CD4-positive, alpha-beta T cell treated with Interleukin-12 subunit alpha and Interleukin-12 subunit beta, for 1 hour (primary cell): Measurements from ENCODE around the gene KRT82.

Experiments used
- DNase-seq: peaks from one replicate; pipeline ENCODE4 v3.0.0-alpha.2; 2020

The KRT82 gene

GRCh38 chr12:52404951-52405350, 1.2 kb downstream of the KRT82 start:
- DNase-seq = no peak

- no peak for DNase-seq
Measured at GRCh38 chr12:52403561-52403960, 2.6 kb downstream of the KRT82 start.

GRCh38 chr12:52402873-52403540, 3.1 kb downstream of the KRT82 start:
- DNase-seq = no peak

DNA sequence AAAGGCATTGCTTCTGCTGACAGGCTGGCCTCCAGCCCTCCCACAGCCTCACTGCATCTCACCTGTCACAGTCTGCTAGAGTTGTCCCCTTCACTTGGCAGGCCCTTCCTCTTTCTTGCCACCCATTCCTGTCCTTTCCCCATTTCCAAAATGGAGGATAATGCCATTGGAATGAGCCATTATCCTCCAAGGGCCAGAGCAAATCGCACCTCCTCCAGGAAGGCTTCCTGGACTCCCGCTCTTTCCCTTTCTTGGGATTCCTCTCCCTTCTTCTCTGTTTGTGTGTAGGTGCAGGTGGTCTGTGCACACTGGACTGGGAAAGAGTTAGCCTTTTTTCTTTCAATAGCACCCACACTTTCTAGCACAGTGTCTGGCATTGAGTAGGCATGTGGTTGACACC, 3.8 kb downstream of the KRT82 start:
- DNase-seq = no peak

GRCh38 chr12:52401926-52402325, 4.2 kb downstream of the KRT82 start:
- no peak for DNase-seq

DNA sequence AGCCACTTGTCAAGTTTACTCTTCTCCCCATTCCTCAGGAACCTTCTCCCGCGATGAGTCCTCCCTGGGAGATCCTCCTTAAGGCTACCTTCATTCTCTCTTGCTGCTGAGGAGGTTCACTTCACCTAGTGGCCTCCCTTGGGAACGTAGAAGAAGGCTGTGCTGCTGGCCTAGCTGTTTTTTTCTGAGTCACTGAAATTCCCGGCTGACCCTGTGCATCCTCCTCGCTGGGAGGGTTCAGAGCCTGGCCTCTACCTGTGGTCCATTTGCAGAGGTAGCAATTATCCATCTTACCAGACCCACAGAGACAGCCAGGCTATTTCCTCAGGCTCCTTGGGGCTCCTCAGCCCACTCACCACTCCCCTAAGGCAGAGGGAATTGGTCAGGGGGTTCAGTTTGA, 4.6 kb downstream of the KRT82 start:
- DNase-seq = no peak

DNA sequence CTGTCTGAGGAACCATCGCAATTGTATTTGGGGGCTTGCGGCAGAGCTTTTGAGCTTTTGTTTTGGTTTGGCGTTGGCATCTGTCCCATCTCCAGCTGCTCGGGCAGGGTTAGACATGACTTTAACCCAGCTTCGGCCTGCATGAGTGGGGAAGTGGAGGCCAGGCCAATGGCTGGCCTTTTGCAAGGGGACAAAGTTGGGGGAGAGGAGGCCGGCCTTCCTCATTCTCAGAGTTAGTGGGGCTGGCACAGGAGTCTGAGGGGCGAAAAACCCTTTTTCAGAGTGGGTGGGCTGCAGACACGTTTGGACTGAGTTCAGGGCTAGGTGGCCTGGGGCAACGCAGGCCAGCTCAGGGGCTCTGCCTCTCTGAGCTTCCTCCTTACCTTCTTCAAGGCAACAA, 5.2 kb downstream of the KRT82 start:
- no peak for DNase-seq

GRCh38 chr12:52399756-52400155, 6.4 kb downstream of the KRT82 start:
- no peak for DNase-seq

DNA sequence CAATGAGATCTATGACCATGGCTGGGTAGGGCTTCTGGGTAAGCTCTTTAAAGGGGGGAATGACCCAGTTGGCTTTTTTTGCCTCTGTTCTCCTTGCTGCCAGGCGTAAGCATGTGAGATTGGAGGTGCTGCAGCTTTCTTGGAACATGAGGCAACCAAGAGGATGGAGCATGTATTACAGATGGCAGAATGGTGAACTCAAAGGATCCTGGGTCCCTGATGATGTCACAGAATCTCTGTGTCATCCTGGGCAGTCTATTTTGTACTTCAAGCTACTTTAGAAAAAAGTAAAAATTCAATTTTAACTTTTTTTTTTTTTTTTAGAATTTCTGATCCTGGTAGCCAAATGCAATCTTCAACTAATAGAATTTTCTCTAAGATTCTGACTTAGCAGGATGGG, 8.0 kb downstream of the KRT82 start:
- DNase-seq = no peak

- no peak for DNase-seq
Measured at GRCh38 chr12:52396656-52397055, 9.5 kb downstream of the KRT82 start.

DNA sequence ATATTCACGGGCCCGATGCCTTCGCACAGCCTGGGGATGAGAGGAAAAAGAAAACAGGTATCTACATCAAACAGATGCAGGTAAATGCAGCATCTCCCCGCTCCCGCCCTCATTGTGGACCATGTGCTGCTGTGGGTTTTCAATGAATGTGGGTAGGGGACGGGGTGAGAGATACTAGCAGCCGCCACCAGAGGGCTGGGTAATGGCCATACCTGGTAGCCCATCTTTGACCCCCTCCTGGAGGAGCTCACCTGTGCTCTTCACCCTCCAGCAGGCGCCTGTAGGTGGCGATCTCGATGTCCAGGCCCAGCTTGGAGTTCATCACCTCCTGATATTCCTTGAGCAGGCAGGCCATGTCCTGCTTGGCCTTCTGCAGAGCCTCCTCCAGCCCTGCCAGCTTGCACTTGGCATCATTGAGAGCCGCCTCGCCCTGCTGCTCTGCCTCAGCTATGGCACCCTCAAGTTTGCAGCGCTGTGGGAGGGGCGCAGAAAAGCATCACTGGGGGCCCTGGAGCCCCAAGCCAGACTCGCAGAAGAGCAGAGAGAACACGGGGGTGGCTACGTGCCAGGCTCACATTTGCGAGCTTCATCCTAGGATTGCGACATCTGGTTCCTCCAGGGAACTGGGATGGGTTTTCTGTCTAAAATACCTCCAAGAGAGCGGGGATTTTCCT, 10.2 kb downstream of the KRT82 start:
- no peak for DNase-seq

DNA sequence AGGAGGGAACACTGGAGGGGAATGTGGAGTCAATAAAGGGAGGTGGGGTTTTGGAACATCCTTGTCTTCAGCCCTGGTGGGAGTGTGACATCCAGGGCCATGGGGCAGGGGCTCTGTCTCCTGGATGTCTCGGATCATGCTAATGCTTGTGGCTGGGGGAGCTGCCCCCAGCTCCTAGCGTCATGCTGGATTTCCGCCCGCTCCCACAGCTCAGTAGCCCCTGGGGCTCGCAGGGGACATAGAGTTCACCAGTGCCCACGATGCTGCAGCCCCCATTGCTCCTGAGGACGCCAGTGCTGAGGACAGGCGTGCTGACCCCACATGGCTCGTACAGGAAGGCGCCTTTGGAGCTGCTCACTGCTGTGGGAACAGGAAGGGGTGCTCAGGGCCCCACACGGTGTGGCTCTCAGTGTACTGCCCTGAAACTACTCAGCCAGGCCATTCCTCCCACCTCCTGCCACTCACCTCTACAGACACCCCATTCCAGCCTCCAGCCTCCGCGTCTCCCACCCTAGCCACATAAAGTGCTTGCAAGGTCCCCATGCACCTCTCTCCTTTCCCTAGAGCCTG, 11.2 kb downstream of the KRT82 start:
- DNase-seq = no peak

- DNase-seq = no peak
Measured at GRCh38 chr12:52392465-52393007, 13.6 kb downstream of the KRT82 start.

DNA sequence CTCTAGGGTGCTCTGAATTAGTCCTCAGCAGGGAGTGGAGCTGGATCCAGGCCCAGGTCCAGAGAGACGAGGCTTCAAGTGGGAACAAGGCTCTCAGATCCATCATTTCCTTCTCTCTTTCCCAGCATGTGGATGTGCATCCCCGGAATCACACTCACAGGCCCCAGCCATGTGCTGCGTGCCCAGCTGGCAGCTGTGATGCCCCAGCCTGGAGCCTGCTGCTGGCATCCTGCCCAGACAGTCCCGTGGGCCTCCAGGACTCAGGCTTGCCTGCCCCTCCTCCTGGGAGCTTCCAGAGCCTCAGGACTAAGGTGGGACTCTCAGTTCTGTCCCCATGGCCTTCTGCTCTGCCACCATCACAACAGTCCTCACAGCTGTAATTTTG, 14.5 kb downstream of the KRT82 start:
- no peak for DNase-seq

- DNase-seq = peak; percentile 17
Measured at GRCh38 chr12:52390739-52391617, 15.2 kb downstream of the KRT82 start.

- DNase-seq = no peak
Measured at GRCh38 chr12:52389313-52390207, 16.6 kb downstream of the KRT82 start.

GRCh38 chr12:52387859-52388258, 18.3 kb downstream of the KRT82 start:
- DNase-seq = no peak

- no peak for DNase-seq
Measured at GRCh38 chr12:52385226-52385702, 20.9 kb downstream of the KRT82 start, which contains the start of gene KRT84. KRT84 (minus strand) TSS chr12:52385652; CDS start chr12:52385585, 67 bp downstream.

DNA sequence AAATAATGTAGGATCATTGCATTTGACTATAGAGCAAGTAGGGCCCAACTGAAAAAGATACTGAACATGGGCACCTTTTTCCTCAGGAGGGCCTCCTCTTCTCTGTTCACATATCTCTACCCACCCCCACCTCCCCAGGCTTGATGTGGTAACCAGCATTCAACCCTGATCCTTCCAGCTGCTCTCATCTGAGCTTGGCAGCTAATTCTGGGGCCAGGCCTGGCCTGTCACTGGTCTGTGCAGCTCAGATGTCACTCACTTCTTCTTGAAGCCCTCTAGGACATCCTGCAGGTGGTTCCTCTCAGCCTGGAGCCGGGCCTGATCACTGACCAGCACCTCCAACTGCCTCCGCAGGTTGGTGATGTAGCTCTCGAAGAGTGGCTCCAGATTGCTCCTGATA, 22.8 kb downstream of the KRT82 start:
- no peak for DNase-seq

GRCh38 chr12:52382854-52383253, 23.3 kb downstream of the KRT82 start:
- DNase-seq = no peak

- no peak for DNase-seq
Measured at GRCh38 chr12:52381206-52381605, 24.9 kb downstream of the KRT82 start.

DNA sequence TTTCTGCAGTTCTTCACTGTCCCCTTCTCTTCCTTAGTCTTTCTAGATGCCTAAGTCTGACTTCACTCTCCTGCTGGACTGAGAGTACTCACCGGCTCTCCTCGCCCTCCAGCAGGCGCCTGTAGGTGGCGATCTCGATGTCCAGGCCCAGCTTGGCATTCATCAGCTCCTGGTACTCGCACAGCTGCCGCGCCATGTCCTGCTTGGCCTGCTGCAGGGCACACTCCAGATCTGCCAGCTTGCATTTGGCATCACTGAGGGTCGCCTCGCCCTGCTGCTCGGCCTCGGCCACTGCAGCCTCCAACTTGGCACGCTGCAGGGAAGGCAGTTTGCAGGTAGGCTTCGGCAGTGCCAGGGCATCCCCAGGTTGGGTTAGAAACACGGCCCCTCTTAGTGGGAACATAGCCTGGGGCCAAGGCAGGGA, 25.9 kb downstream of the KRT82 start:
- DNase-seq = no peak
